ENCODE measurements around the gene RRAGD.

- TF ChIP-seq CTCF (conservative IDR thresholded peaks at IDR 0.05) (no peak), EZH2 (IDR thresholded peaks at IDR 0.05; ENCODE audit: low read depth) (no peak)
These were observed 19.2 kb downstream of the RRAGD start for GRCh38 chr6:89392823-89393222.

Measured in PC-9 (cell line).